Stimulated activated naive B cell treated with anti-CD40 and anti-IgM and Interleukin-4, amounts not matched to agents 10 μg/mL and 1 μg/mL and 100 μg/mL, for 72 hours (primary cell): ENCODE data around the gene TRIM59.
A peak's percentile ranks its signal among the peaks of the same experiment; 100 is the strongest.
"Not testable (repeated sequence)": the region's sequence is repeated elsewhere in the genome, so short reads cannot be mapped to it uniquely, and the experiment has no call there.

ENCODE experiments used
- ATAC-seq, 2 donors: fragments of 150-1000 bp; cut with Tn5 transposase; replicated peaks; 2 replicates each; pipeline ENCODE4 v1.10.0; 2021; ENCODE audit warnings: moderate library complexity in 1 of 2
- DNase-seq: peaks from one replicate; pipeline ENCODE4 v3.0.0; 2021
- H3K27ac Mint-ChIP-seq: one replicate; pipeline ENCODE4 v1.8.0; 2022; ENCODE audit warnings: mild to moderate bottlenecking, mixed read lengths
- H3K27me3 Mint-ChIP-seq, 2 donors: one replicate each; pipeline ENCODE4 v1.8.0; 2022; ENCODE audit warnings: mixed read lengths in 2 of 2
- H3K36me3 Mint-ChIP-seq, 2 donors: one replicate each; pipeline ENCODE4 v1.8.0; 2022; ENCODE audit warnings: mixed read lengths in 2 of 2, mild to moderate bottlenecking in 1 of 2
- H3K4me1 Mint-ChIP-seq, 2 donors: one replicate each; pipeline ENCODE4 v1.8.0; 2022; ENCODE audit warnings: mixed read lengths in 2 of 2, mild to moderate bottlenecking in 1 of 2
- H3K4me3 Mint-ChIP-seq, 2 donors: one replicate each; pipeline ENCODE4 v1.8.0; 2022; ENCODE audit warnings: mild to moderate bottlenecking in 2 of 2, mixed read lengths in 2 of 2, moderate library complexity in 1 of 2
- H3K9me3 Mint-ChIP-seq, 2 donors: one replicate each; pipeline ENCODE4 v1.8.0; 2022; ENCODE audit warnings: mixed read lengths in 2 of 2, mild to moderate bottlenecking in 1 of 2

The TRIM59 gene

GRCh38 chr3:160472344-160472743 lies 22.8 kb upstream of the TRIM59 start:
- ATAC-seq (peak in 1 of 2 donors; percentile 23), DNase-seq (no peak)
- Mint-ChIP-seq H3K27ac (no peak overlapping the region), H3K4me1 (peaks cover 0 to 3% of the 10 kb centered on the region in 2 donors), H3K9me3 (peaks cover 13 to 14% of the 10 kb centered on the region in 2 donors), H3K27me3 (peaks cover 0 to 4% of the 10 kb centered on the region in 2 donors), H3K4me3 (no peak overlapping the region), H3K36me3 (peaks cover 0 to 6% of the 10 kb centered on the region in 2 donors)

GRCh38 chr3:160471892-160472291 lies 22.3 kb upstream of the TRIM59 start:
- no peak for DNase-seq
- Mint-ChIP-seq H3K27me3 (peaks cover 0 to 4% of the 10 kb centered on the region in 2 donors), H3K27ac (no peak overlapping the region), H3K9me3 (peaks cover 13 to 14% of the 10 kb centered on the region in 2 donors), H3K4me1 (peaks cover 0 to 3% of the 10 kb centered on the region in 2 donors), H3K4me3 (no peak overlapping the region), H3K36me3 (peaks cover 0 to 6% of the 10 kb centered on the region in 2 donors)
- no peak for ATAC-seq

- Mint-ChIP-seq H3K4me1 (peaks cover 0 to 3% of the 10 kb centered on the region in 2 donors), H3K36me3 (peaks cover 0 to 6% of the 10 kb centered on the region in 2 donors), H3K4me3 (no peak overlapping the region), H3K27me3 (peaks cover 0 to 4% of the 10 kb centered on the region in 2 donors), H3K9me3 (peaks cover 13 to 14% of the 10 kb centered on the region in 2 donors), H3K27ac (no peak overlapping the region)
- ATAC-seq, result no peak
- no peak for DNase-seq
Measured at GRCh38 chr3:160470181-160470580, 20.6 kb upstream of the TRIM59 start.

GRCh38 chr3:160464971-160465370 lies 15.4 kb upstream of the TRIM59 start:
- H3K27me3 Mint-ChIP-seq, result peaks cover 10 to 14% of the 10 kb centered on the region in 2 donors
- ATAC-seq, result no peak
- DNase-seq, result no peak

GRCh38 chr3:160464321-160464720 lies 14.7 kb upstream of the TRIM59 start:
- Mint-ChIP-seq H3K36me3 (no peaks in the 10 kb centered on the region), H3K4me3 (no peak overlapping the region), H3K27ac (no peak overlapping the region), H3K9me3 (peaks cover 2 to 6% of the 10 kb centered on the region in 2 donors), H3K4me1 (no peaks in the 10 kb centered on the region), H3K27me3 (peaks cover 10 to 14% of the 10 kb centered on the region in 2 donors)
- ATAC-seq (no peak), DNase-seq (no peak)

More at GRCh38 chr3:160464971-160465370, 15.4 kb upstream of the TRIM59 start:
- H3K4me3 Mint-ChIP-seq, result no peak overlapping the region
- H3K4me1 Mint-ChIP-seq, result no peaks in the 10 kb centered on the region
- no peak overlapping the region for H3K27ac Mint-ChIP-seq
- H3K9me3 Mint-ChIP-seq, result peaks cover 8 to 13% of the 10 kb centered on the region in 2 donors
- peaks cover 0 to 6% of the 10 kb centered on the region in 2 donors for H3K36me3 Mint-ChIP-seq

- Mint-ChIP-seq H3K9me3 (no peaks in the 10 kb centered on the region), H3K4me3 (no peak overlapping the region), H3K36me3 (no peaks in the 10 kb centered on the region), H3K27ac (no peak overlapping the region), H3K4me1 (no peaks in the 10 kb centered on the region), H3K27me3 (peaks cover 7 to 14% of the 10 kb centered on the region in 2 donors)
- DNase-seq, result no peak
- ATAC-seq, result no peak
Measured at GRCh38 chr3:160460033-160460432, 10.4 kb upstream of the TRIM59 start.

- Mint-ChIP-seq H3K27me3 (peaks cover 7 to 14% of the 10 kb centered on the region in 2 donors), H3K36me3 (no peaks in the 10 kb centered on the region), H3K9me3 (no peaks in the 10 kb centered on the region), H3K4me3 (no peak overlapping the region), H3K27ac (no peak overlapping the region), H3K4me1 (no peaks in the 10 kb centered on the region)
- ATAC-seq, result no peak
- DNase-seq, result no peak
Measured at GRCh38 chr3:160459450-160459970, 9.9 kb upstream of the TRIM59 start.

GRCh38 chr3:160458151-160458550 lies 8.6 kb upstream of the TRIM59 start:
- Mint-ChIP-seq H3K36me3 (no peaks in the 10 kb centered on the region), H3K4me3 (no peak overlapping the region), H3K9me3 (no peaks in the 10 kb centered on the region), H3K27me3 (peaks cover 5 to 8% of the 10 kb centered on the region in 2 donors), H3K27ac (no peak overlapping the region), H3K4me1 (no peaks in the 10 kb centered on the region)
- DNase-seq (no peak), ATAC-seq (no peak)

- no peaks in the 10 kb centered on the region for H3K27me3 Mint-ChIP-seq
- no peaks in the 10 kb centered on the region for H3K36me3 Mint-ChIP-seq
- H3K4me1 Mint-ChIP-seq, result no peaks in the 10 kb centered on the region
- no peak overlapping the region for H3K4me3 Mint-ChIP-seq
- no peak for ATAC-seq
- DNase-seq, result no peak
- no peak overlapping the region for H3K27ac Mint-ChIP-seq
- no peaks in the 10 kb centered on the region for H3K9me3 Mint-ChIP-seq
Measured at GRCh38 chr3:160455846-160456245, 6.3 kb upstream of the TRIM59 start.

GRCh38 chr3:160454995-160455394 lies 5.4 kb upstream of the TRIM59 start:
- Mint-ChIP-seq H3K9me3 (peaks cover 4% of the 10 kb centered on the region in 2 donors), H3K4me1 (peaks cover 0 to 7% of the 10 kb centered on the region in 2 donors), H3K4me3 (no peak overlapping the region), H3K27me3 (no peaks in the 10 kb centered on the region), H3K36me3 (no peaks in the 10 kb centered on the region), H3K27ac (no peak overlapping the region)
- no peak for ATAC-seq
- no peak for DNase-seq

- H3K36me3 Mint-ChIP-seq, ATAC-seq, H3K9me3 Mint-ChIP-seq, H3K27ac Mint-ChIP-seq, H3K4me3 Mint-ChIP-seq, DNase-seq, H3K27me3 Mint-ChIP-seq: not testable (repeated sequence)
- peaks cover 11 to 16% of the 10 kb centered on the region in 2 donors for H3K4me1 Mint-ChIP-seq
Measured at GRCh38 chr3:160452251-160452650, 2.7 kb upstream of the TRIM59 start.

GRCh38 chr3:160451602-160452001 lies 2.0 kb upstream of the TRIM59 start:
- Mint-ChIP-seq H3K27ac (no peak overlapping the region), H3K27me3 (no peaks in the 10 kb centered on the region), H3K4me3 (no peak overlapping the region), H3K9me3 (peaks cover 4% of the 10 kb centered on the region in 2 donors), H3K36me3 (peaks cover 7 to 10% of the 10 kb centered on the region in 2 donors), H3K4me1 (peaks cover 11 to 16% of the 10 kb centered on the region in 2 donors)
- DNase-seq (no peak), ATAC-seq (no peak)

- H3K27ac Mint-ChIP-seq, result no peak overlapping the region
- no peaks in the 10 kb centered on the region for H3K27me3 Mint-ChIP-seq
- no peak for ATAC-seq
- H3K4me3 Mint-ChIP-seq, result peak overlapping the region; percentile 99
- peaks cover 4% of the 10 kb centered on the region in 2 donors for H3K9me3 Mint-ChIP-seq
- peaks cover 11 to 14% of the 10 kb centered on the region in 2 donors for H3K36me3 Mint-ChIP-seq
- peaks cover 11 to 16% of the 10 kb centered on the region in 2 donors for H3K4me1 Mint-ChIP-seq
- DNase-seq, result no peak
Measured at GRCh38 chr3:160450846-160451245, 1.3 kb upstream of the TRIM59 start.

GRCh38 chr3:160448845-160449635 lies 546 bp downstream of the TRIM59 start:
- Mint-ChIP-seq H3K36me3 (peaks cover 18 to 19% of the 10 kb centered on the region in 2 donors), H3K4me1 (peaks cover 15 to 16% of the 10 kb centered on the region in 2 donors), H3K9me3 (peaks cover 4 to 7% of the 10 kb centered on the region in 2 donors), H3K27me3 (no peaks in the 10 kb centered on the region), H3K27ac (peak overlapping the region; percentile 97), H3K4me3 (peak overlapping the region; percentile 99)
- DNase-seq (no peak), ATAC-seq (peak; percentile 56 to 59)

- H3K4me1 Mint-ChIP-seq, result peaks cover 15 to 22% of the 10 kb centered on the region in 2 donors
- H3K4me3 Mint-ChIP-seq, result no peak overlapping the region
- no peak overlapping the region for H3K27ac Mint-ChIP-seq
- peaks cover 4 to 7% of the 10 kb centered on the region in 2 donors for H3K9me3 Mint-ChIP-seq
- H3K27me3 Mint-ChIP-seq, result no peaks in the 10 kb centered on the region
- DNase-seq (no peak), ATAC-seq (no peak)
- peaks cover 22 to 31% of the 10 kb centered on the region in 2 donors for H3K36me3 Mint-ChIP-seq
Measured at GRCh38 chr3:160447544-160447943, 2.0 kb downstream of the TRIM59 start.
